HG03196 (cell line): ENCODE data around the gene BRSK2.
"Not testable (repeated sequence)": the region's sequence is repeated elsewhere in the genome, so short reads cannot be mapped to it uniquely, and the experiment has no call there.

ENCODE experiments used
- ATAC-seq: cut with Tn5 transposase; IDR thresholded peaks from one replicate; pipeline ENCODE4 v1.9.1; 2021; ENCODE audit not compliant: unreplicated experiment

Gene BRSK2

DNA sequence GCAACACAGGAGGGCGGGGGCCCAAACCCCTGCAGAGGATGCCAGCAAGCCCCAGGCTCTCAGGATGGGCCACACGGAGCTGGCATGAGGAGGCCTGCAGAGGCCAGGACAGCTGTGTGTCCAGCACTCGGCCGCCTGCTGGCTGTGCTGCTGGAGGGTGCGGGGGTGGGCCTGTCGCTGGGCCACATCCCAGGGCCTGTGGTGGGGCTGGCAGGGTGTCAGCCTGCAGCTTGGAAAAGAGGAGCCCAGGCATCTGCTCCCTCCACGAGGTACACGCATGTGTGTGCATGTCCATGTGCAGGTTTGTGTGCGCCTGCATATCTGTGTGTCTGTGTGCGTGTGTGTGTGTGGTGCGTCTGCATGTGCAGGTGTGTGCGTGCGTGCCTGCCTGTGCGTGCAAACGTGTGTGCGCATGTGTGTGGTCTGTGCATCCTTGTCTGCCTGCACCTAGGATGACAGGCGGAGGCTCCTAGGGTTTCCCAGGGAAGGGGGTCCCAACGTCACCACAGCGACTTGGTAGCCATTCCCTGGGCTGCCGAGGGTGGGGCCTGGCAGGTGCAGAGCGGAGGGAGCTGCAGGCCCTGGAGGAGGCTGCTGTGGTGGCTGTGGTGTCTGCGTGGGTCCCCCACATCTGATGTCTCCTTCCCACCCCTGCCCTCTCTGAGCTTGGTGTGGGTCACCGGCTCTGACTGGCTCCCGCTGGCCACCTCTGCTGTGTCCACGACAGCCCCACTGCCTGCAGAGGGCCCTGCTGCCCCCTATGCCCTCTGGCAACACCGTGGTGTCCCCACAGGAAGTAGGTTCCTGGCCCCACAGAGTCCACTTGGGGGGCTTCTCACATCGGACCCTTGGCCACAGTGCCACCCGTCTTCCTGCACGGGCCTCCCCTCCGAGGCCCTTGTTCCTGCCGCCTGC is 17.1 kb downstream of the BRSK2 start:
- ATAC-seq: no peak

DNA sequence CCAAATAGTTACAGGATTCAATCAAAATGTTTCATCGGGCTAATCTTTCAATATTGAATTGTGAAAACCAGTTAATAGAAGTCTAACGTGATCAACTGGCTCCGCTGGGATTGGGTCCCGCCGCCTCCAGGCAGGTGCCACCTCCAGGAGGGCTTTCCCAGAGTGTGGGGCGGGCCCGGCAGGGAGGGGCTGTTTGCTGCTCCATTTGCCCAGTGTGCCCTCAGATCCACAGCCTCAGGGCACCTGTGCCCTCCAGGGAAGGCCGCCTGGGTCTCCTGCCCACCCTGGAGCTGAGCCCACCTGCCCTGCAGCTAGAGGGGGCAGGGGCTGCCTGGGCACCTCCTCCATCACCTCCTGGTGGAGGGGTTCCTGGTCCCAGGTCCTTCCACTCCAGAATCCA is 17.9 kb downstream of the BRSK2 start:
- no peak for ATAC-seq

DNA sequence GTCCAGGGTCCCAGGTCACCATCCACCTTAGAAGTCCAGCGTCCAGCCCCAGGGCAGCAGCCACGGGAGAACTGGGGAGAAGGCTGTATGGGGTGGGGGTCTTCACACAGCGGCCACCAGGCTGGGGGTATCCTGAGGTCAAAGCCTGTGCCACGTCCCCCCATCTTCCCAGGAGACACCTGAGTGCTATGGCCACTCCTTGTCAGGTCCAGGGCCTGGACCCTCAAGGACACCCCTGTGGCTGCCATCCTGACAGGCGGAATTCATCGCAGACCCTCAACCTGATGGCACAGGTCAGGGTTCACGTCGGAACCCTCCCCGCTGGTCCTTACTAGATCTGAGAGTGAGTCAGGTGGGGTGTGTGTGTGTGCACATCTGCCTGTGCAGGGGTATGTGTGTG is 18.6 kb downstream of the BRSK2 start:
- no peak for ATAC-seq

DNA sequence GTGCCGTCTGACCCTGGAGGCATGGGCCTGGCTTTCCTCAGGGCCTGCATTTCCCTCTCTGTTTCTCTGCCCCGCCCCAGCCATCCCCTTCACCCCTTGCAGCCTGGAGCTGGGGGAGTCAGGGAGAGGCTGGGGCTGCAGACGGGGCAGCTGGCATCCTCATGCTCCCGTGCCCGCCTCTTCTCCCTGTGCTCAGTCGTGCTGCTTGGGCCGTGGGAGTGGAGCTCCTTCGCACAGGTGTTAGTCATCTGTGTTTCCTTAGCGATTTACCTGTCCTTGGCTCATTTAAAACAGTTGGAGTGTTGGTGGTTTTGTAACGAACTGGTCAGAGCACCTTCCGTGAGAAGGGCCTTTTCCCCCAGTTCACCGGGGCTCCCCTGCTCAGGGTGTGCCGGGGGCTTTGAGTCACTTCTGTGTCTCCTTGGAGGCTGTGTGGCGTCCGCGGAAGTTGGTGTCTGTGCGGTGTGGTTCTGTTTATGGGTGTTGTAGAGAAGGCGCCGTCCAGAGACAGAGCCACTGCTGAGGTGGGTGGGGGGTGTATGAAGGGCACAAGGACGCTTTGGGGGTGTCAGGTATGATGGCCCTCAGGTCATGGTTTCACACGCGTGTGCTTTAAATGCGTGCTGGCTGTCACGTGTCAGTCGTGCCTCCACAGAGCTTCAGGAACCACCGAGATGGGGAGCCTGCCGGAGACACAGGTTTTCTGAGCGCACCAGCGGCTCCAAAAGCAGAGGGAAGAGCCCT is 19.5 kb downstream of the BRSK2 start:
- ATAC-seq: no peak

DNA sequence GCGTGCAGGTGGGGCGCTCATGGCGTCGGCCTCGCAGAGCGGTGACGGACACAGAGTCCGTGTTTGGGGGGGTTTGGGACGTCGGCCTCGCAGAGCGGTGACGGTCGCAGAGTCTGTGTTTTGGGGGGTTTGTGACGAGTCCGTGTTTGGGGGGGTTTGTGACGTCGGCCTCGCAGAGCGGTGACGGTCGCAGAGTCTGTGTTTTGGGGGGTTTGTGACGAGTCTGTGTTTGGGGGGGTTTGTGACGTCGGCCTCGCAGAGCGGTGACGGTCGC is 20.1 kb downstream of the BRSK2 start:
- not testable (repeated sequence) for ATAC-seq

DNA sequence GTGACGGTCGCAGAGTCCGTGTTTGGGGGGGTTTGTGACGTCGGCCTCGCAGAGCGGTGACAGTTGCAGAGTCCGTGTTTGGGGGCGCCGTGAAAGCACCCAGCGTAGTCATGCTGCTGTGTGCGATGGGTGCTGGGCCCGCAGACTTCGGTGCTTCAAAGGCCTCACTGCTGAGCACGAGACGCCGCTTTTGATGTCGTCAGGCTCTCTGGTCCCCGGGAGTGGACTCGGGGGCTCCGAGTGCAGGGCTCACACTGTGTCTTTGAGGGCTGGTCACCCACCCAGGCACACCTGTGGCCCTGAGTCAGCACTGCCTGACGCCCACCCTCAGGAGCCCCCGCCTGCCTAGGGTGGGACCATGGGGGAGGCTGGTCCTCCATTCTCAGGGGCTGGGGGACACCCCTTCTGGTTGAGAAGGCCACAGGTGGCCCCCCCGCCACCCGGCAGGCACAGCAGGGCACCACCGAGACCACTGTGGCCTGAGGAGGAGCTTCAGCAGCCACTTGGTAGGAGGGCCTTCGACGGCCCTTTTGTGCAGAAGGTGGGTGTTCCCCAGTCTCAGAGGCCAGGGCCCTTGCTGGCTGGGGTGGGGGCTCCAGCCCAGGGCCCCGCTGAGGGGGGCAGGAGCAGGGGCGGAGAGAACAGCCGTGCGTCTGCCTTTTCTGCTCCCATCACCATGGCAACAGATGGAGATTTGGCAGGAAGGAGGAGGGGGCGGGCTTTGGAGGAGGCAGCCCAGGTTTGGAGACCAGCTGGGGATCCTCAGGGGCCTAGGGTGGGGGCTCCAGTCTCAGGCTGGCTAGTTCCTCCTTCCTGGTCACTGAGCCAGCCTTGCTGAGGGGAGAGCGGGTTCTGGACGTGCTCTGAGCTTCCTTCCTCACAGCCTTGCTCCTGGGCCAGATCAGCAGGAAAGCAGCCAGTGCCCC is 20.9 kb downstream of the BRSK2 start:
- no peak for ATAC-seq

DNA sequence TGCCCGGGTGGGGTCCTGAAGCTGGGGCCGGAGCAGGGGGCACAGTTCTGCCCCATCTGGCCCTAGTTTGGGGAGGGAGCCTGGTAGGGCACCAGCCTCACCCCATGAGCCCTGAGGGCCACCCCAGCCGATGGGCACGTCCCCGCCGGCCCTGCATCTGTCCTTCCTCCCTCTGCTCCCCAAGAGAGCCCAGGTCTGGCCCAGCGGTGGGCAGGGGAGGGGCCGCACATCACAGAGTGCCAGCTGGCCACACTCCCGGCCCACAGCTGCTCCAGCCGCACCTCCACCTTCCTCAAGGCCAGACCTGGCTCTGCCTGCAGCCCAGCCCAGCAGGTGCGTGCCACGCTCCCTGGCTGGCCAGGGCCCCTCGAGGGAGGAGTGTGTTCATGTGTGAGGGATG is 21.6 kb downstream of the BRSK2 start:
- no peak for ATAC-seq

DNA sequence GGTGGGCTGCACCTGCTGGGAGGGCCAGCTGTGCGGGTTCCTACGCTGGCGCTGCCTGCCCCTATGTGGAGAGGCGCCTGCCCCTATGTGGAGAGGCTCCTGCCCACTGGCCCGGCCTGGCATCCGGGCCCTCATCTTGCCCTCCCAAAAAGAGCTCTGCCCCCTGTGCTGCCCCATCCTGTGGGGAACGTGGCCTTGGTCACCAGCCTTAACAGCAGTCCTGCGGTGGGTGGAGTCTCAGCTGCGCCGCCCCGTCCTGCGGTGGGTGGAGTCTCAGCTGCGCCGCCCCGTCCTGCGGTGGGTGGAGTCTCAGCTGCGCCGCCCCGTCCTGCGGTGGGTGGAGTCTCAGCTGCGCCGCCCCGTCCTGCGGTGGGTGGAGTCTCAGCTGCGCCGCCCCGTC is 22.0 kb downstream of the BRSK2 start:
- ATAC-seq: not testable (repeated sequence)

DNA sequence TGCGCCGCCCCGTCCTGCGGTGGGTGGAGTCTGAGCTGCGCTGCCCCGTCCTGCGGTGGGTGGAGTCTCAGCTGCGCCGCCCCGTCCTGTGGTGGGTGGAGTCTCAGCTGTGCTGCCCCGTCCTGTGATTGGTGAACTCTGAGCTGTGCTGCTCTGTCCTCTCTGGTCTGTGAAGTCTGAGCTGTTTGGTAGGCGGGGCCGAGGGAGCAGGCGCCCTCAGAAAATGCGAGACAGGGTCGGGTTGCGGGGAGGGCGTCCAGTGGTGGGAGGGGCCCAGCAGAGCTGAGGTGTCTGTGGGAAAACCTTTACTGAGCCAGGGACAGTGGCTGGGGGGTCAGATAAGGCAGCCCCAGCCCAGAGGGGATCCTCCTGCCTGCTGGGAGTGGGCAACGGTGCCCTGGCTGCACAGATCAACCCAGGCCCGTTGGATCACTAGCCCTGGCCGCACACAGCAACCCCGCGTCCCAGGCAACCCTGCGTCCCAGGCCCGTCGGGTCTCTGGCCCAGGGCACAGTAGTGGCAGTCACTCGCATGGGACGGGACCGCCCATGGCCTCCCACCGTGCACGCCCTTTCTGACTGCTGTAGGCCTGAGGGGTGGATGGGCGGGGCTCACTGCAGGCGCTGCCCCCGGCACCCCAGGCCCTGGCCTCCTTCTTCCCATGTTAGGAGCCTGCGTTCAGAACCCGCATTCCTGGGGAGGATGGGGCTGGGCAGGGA is 22.8 kb downstream of the BRSK2 start:
- ATAC-seq: no peak

DNA sequence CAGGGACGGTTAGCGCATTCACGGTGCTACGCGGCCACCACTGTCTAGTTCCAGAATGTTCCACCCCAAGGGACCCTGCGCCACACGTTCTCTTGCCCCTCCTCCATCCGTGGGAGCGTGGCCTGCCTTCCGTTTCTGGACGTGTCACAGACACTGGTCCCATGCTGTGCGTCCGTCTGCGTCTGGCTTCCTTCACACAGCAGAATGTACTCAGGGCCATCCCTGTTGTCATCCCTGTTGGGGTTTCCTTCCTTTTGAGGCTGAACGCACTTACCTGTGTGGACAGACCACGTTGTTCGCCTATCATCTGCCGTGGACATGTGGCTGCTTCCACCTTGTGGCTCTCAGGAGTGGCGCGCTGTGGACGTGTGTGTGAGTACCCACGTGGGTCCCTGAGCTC is 24.9 kb downstream of the BRSK2 start:
- no peak for ATAC-seq

DNA sequence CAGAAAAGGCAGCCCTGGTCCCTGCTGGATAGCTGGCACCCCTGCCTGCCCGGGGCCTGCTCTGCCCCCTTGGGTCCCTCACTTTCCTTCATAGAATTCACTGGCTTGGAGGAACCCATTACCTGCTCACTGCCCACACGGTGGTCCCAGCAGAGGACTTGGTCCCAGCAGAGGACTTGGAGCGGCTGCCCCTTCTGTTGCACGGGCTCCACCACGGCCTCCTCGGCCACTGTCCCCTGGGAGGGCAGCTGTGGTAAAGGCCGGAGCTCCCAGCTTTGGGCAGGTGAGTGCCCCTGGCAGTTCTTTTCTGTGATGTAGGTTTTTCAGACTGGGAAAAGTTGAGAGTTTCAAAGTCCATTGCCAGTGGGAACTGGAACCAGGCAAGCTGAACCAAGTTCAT is 25.9 kb downstream of the BRSK2 start:
- ATAC-seq: no peak

DNA sequence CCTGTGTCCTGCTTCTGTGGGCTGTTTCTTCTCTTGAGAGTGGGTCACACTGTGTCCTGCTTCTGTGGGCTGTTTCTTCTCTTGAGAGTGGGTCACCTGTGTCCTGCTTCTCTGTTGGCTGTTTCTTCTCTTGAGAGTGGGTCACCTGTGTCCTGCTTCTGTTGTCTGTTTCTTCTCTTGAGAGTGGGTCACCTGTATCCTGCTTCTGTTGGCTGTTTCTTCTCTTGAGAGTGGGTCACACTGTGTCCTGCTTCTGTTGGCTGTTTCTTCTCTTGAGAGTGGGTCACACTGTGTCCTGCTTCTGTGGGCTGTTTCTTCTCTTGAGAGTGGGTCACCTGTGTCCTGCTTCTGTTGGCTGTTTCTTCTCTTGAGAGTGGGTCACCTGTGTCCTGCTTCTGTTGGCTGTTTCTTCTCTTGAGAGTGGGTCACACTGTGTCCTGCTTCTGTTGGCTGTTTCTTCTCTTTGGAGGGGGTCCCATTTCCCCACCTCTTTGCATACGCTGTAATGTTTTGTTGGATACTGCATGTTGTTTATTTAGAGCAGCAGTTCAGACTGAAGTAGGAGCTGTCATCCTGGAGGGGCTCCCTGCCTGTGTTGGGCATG is 28.6 kb downstream of the BRSK2 start:
- ATAC-seq: not testable (repeated sequence)

DNA sequence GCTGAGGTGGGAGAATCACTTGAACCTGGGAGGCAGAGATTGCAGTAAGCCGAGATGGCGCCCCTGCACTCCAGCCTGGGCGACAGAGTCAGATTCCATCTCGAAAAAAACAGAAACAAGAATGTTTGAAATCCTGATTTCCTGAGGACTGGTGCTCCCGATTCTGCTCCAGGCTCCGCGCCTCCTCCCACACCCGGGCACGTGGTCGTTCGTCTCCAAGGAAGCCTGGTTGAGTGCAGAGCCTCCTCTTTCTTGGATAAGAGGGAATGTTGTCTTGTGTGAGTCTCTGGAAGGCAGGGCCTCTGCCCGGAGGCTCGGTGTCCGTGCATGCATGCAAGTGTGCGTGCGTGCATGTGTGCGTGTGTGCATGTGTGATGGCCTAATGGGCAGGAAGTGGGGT is 30.1 kb downstream of the BRSK2 start:
- no peak for ATAC-seq

DNA sequence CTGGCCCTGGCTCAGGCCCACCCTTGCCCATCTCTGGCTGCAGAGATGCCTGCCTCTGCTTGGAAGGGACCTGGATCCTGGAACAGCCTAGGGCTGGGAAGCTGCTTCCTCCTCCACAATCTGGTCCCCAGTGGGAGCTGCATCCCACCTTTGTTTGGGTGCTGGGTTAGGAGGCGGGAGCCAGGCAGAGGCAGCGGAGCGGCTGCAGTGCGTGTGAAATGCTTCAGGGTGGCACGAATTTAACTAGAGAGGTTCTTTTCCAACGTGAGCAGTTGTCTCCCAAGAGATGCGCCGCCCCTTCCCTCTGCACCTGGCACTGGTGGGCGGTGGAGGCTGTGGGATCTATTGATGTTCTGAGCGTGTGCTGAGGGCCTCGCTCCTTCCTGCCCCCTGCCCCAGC is 31.6 kb downstream of the BRSK2 start:
- ATAC-seq: no peak

DNA sequence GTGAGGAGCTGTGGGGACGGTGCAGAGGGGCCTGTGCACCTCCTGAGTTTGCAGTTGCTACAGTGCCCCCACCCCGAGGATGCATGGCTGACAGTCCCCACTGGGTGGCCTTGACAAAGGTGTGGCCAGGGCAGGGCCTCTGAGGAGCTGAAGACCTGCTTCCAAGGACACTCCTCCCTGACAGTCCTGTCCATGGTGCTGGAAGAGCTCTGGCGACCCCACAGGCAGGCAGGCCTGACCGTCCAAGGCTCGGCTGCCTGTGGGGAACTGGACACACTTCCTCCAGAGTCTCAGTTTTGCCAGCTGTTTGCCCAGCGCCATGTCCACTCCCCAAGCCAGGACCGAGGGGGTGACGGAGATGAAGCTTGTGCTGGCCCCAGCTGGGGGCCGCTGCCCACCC is 32.7 kb downstream of the BRSK2 start:
- no peak for ATAC-seq

DNA sequence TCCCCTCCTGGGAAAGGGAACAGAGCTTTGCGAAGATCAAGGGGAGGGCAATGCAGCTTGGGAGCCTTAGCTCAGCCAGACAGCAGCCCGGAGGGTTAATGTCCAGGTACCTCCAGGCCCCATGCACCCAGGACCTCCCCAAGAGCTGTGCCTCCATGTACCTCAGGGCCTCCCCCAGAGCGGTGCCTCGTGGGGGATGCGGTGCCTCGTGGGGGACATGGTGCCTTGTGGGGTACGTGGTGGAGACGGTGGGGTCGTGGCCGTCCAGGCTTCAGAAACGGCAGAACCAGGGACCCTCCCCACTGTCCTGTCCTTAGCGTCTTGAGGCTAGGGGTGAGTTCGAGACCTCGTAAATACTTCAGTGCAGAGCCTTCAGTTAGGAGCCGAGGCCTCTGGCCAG is 33.2 kb downstream of the BRSK2 start:
- no peak for ATAC-seq

DNA sequence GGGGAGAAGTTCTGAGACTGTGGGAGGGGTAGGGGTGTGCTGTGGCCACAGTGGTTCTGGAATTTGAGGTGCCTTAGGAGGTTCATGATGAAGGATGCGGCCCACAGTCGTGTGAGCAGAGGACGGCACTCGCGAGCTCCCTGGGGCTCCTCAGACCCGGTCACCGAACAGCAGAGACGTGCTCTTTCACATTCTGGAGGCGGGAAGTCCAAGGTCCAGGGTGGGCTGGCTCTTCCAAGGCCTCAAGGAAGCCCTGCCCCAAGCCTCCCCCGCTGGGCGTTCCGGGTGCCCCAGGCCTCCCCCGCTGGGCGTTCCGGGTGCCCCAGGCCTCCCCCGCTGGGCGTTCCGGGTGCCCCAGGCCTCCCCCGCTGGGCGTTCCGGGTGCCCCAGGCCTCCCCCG is 33.7 kb downstream of the BRSK2 start:
- ATAC-seq: not testable (repeated sequence)

DNA sequence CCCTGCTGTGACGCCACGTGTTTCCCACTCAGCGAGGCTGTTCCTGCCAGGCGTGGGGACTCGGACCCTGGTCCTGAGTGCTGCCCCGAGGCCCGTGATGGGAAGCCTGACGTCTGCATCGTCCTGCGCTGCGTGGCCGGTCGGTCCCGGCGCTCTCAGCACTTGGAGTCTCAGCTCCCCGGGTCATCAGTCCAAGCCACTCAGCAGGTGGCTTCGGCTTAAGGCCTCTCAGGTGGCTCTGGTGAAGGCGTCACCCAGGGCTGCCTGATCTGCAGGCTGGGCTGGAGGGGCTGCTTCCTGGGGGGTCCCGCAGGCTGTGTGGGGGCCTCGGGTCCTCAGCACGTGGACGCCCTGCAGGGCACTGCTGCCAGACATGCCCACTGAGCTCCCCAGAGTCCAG is 35.3 kb downstream of the BRSK2 start:
- no peak for ATAC-seq

DNA sequence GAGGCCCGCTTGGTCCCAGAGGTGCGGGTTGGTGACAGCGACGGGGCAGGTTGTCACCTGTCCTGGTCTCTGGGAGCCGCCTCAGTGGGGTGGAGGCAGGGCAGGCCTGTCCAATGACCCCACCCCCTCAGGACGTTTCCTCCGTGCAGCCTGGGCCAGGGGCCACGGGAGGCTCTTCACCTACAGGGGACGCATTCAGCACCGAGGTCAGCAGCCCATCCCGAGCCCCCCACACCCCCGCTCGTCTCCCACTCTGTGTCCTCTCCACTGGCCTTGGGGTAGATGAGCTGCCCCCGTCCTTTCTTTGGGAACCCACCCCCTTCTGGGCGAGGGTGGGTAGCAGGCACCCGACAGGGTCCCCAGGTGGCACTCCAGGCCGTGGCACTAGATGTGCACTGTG is 35.7 kb downstream of the BRSK2 start:
- no peak for ATAC-seq

DNA sequence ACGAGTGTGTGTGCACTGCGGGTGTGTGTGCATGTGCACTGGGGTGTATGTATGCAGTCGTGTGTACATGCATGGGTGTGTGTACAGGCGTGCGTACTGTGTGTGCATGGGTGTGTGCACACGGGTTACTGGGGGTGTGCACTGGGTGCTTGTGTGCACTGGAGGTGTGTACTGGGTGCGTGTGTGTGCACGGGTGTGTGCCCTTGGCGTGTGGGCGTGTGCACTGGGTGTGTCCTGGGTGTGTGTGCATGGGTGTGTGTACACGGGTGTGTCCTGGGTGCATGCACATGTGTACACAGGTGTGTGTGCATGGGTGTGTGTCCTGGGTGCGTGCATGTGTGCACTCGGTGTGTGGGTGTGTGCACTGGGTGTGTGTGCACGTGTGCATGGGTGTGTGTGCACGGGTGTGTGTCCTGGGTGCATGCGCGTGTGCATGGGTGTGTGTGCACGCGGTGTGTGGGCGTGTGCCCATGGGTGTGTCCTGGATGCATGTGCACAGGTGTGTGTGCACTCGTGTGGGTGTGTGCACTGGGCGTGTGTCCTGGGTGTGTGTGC is 39.1 kb downstream of the BRSK2 start:
- no peak for ATAC-seq
